ENCODE data around the gene VILL.

- TF ChIP-seq CTCF (IDR thresholded peaks at IDR 0.05; ENCODE audit: extremely low read depth in 1 of 2, insufficient read depth in 1 of 2, low read depth in 1 of 2, low read length in 2 of 2) (no peak), POLR2AphosphoS5 (IDR thresholded peaks at IDR 0.05; ENCODE audit: insufficient read depth, low read depth, low read length) (no peak), FOS (IDR thresholded peaks at IDR 0.05; ENCODE audit: borderline replicate concordance, insufficient read depth, low read length) (no peak), POLR2A (IDR thresholded peaks at IDR 0.05; ENCODE audit: low read depth, low read length) (no peak), EZH2 (IDR thresholded peaks at IDR 0.05; ENCODE audit: borderline replicate concordance, low read depth, low read length, severe bottlenecking) (no peak), MYC (IDR thresholded peaks at IDR 0.05; ENCODE audit: low read depth, low read length) (no peak)
- TF ChIP-seq, protein P1, sequence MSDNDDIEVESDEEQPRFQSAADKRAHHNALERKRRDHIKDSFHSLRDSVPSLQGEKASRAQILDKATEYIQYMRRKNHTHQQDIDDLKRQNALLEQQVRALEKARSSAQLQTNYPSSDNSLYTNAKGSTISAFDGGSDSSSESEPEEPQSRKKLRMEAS (IDR thresholded peaks at IDR 0.05; ENCODE audit: insufficient read depth, insufficient read length) = no peak
Measured at GRCh38 chr3:37964716-37965115, 25.9 kb upstream of the VILL start.
